NB4 (cell line): ENCODE measurements around the gene RNF166.

Experiments
- MYC ChIP-seq: IDR thresholded peaks from 2 replicates; pipeline ENCODE4 v1.6.1; 2011; ENCODE audit warnings: low read depth, low read length
- POLR2A ChIP-seq: IDR thresholded peaks from 2 replicates; pipeline ENCODE4 v1.6.1; 2011; ENCODE audit warnings: mild to moderate bottlenecking; ENCODE audit not compliant: insufficient read length; ENCODE audit errors: extremely low read depth
- TF ChIP-seq, protein P1 (sequence below): IDR thresholded peaks from one replicate; pipeline ENCODE4 v1.5.1; 2012; ENCODE audit warnings: low read depth, low read length
- TF ChIP-seq, protein P2 (sequence below): IDR thresholded peaks from 2 replicates; pipeline ENCODE4 v1.6.1; 2011; ENCODE audit warnings: low read depth, low read length

DNA sequence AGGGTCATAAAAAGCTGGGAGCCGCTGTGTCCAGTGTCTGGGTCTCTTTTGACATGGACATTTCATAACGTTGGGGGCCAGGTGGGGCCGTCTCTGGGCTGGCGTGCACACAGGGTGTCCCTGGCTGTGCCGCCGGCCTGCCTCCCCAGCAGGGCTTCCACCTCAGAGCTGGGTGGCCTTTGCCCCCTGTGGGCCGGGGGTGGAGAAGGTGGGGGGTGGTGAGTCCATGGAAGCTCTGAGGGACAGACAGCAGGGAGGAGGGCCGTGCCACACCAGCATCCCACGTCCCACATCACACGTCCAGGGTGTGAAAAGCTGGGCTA lies 19.0 kb downstream of the RNF166 start:
- TF ChIP-seq, protein P1, sequence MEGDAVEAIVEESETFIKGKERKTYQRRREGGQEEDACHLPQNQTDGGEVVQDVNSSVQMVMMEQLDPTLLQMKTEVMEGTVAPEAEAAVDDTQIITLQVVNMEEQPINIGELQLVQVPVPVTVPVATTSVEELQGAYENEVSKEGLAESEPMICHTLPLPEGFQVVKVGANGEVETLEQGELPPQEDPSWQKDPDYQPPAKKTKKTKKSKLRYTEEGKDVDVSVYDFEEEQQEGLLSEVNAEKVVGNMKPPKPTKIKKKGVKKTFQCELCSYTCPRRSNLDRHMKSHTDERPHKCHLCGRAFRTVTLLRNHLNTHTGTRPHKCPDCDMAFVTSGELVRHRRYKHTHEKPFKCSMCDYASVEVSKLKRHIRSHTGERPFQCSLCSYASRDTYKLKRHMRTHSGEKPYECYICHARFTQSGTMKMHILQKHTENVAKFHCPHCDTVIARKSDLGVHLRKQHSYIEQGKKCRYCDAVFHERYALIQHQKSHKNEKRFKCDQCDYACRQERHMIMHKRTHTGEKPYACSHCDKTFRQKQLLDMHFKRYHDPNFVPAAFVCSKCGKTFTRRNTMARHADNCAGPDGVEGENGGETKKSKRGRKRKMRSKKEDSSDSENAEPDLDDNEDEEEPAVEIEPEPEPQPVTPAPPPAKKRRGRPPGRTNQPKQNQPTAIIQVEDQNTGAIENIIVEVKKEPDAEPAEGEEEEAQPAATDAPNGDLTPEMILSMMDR = no peak
- TF ChIP-seq POLR2A (no peak), MYC (no peak)
- TF ChIP-seq, protein P2, sequence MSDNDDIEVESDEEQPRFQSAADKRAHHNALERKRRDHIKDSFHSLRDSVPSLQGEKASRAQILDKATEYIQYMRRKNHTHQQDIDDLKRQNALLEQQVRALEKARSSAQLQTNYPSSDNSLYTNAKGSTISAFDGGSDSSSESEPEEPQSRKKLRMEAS = no peak
